ENCODE data around the gene DNAJC11. TPM values are rescaled to one million over a fixed set of nuclear protein-coding genes. Genes with fewer than 3 reads are reported as not detected.
A peak's percentile ranks its signal among the peaks of the same experiment; 100 is the strongest.

Gene DNAJC11
- total and polyA plus RNA-seq, 2 experiments from 2014 or later, result 28.9 to 40.6 TPM

- H3K27me3 ChIP-seq (replicated peaks; ENCODE audit: insufficient read depth), result no peaks in the 10 kb centered on the region
Measured at GRCh38 chr1:6588128-6588892, 113.3 kb downstream of the DNAJC11 start.

GRCh38 chr1:6587261-6588005, 114.2 kb downstream of the DNAJC11 start:
- TF ChIP-seq EZH2 (IDR thresholded peaks at IDR 0.05; ENCODE audit: insufficient read depth, poor library complexity, severe bottlenecking) (no peak), EZH2phosphoT487 (IDR thresholded peaks at IDR 0.05; ENCODE audit: insufficient read depth, low read depth) (no peak)
- no peak overlapping the region for H3K4me2 ChIP-seq (ENCODE audit: unreplicated experiment)
- no peaks in the 10 kb centered on the region for H3K27me3 ChIP-seq (replicated peaks; ENCODE audit: insufficient read depth)
- no peak overlapping the region for H3K27ac ChIP-seq
- H3K4me1 ChIP-seq (ENCODE audit: insufficient read depth), result no peaks in the 10 kb centered on the region
- H3K36me3 ChIP-seq (ENCODE audit: low read depth), result peaks cover 6% of the 10 kb centered on the region; the same call in 1 of the 2 replicates
- no peak overlapping the region for H3K9ac ChIP-seq
- H3K79me2 ChIP-seq (ENCODE audit: insufficient read depth), result peaks cover 33% of the 10 kb centered on the region; the same call in 1 of the 2 replicates
- DNase-seq, result peak; percentile 26
- H3F3A ChIP-seq (ENCODE audit: insufficient read depth), result peaks cover 23% of the 10 kb centered on the region
- no peaks in the 10 kb centered on the region for H3K9me2 ChIP-seq (ENCODE audit: insufficient read depth)
- 61 to 63% methylated on average over 13 of the region's 13 CpGs for WGBS, 2 experiments (ENCODE audit: low coverage in 1 of 2, low lambda C conversion rate in 2 of 2, missing lambda C conversion rate in 2 of 2)
- H4K20me1 ChIP-seq (ENCODE audit: insufficient read depth), result no peaks in the 10 kb centered on the region
- no peaks in the 10 kb centered on the region for H3K9me3 ChIP-seq (ENCODE audit: low read depth)
- H3K4me3 ChIP-seq, result no peak overlapping the region
- H2AFZ ChIP-seq, result no peak overlapping the region
- in situ Hi-C loops (cut with MboI), result no loop called here

More at GRCh38 chr1:6588128-6588892, 113.3 kb downstream of the DNAJC11 start:
- Histone ChIP-seq H3K4me1 (ENCODE audit: insufficient read depth) (no peaks in the 10 kb centered on the region), H4K20me1 (ENCODE audit: insufficient read depth) (no peaks in the 10 kb centered on the region), H3K27ac (no peak overlapping the region), H3K9me3 (ENCODE audit: low read depth) (no peaks in the 10 kb centered on the region), H3K9ac (no peak overlapping the region), H2AFZ (no peak overlapping the region), H3K36me3 (ENCODE audit: low read depth) (peaks cover 6% of the 10 kb centered on the region; the same call in 1 of the 2 replicates), H3K4me2 (ENCODE audit: unreplicated experiment) (no peak overlapping the region), H3F3A (ENCODE audit: insufficient read depth) (peaks cover 23% of the 10 kb centered on the region), H3K79me2 (ENCODE audit: insufficient read depth) (peaks cover 33% of the 10 kb centered on the region), H3K9me2 (ENCODE audit: insufficient read depth) (no peaks in the 10 kb centered on the region), H3K4me3 (no peak overlapping the region)
- in situ Hi-C loops (cut with MboI), result no loop called here
- DNase-seq, result no peak
- 91 to 93% methylated on average over 25 of the region's 25 CpGs for WGBS, 2 experiments (ENCODE audit: low coverage in 1 of 2, low lambda C conversion rate in 2 of 2, missing lambda C conversion rate in 2 of 2)
- TF ChIP-seq EZH2 (IDR thresholded peaks at IDR 0.05; ENCODE audit: insufficient read depth, poor library complexity, severe bottlenecking) (no peak), EZH2phosphoT487 (IDR thresholded peaks at IDR 0.05; ENCODE audit: insufficient read depth, low read depth) (no peak)

GRCh38 chr1:6586404-6586816, 115.2 kb downstream of the DNAJC11 start:
- Histone ChIP-seq H3K79me2 (ENCODE audit: insufficient read depth) (peaks cover 32% of the 10 kb centered on the region), H3F3A (ENCODE audit: insufficient read depth) (peaks cover 23% of the 10 kb centered on the region), H2AFZ (no peak overlapping the region), H3K9me3 (ENCODE audit: low read depth) (no peaks in the 10 kb centered on the region), H4K20me1 (ENCODE audit: insufficient read depth) (no peaks in the 10 kb centered on the region), H3K4me1 (ENCODE audit: insufficient read depth) (no peaks in the 10 kb centered on the region), H3K27me3 (replicated peaks; ENCODE audit: insufficient read depth) (no peaks in the 10 kb centered on the region), H3K4me3 (no peak overlapping the region), H3K9ac (no peak overlapping the region), H3K27ac (no peak overlapping the region), H3K36me3 (ENCODE audit: low read depth) (peaks cover 6% of the 10 kb centered on the region; the same call in 1 of the 2 replicates), H3K9me2 (ENCODE audit: insufficient read depth) (no peaks in the 10 kb centered on the region), H3K4me2 (ENCODE audit: unreplicated experiment) (no peak overlapping the region)
- TF ChIP-seq EZH2phosphoT487 (IDR thresholded peaks at IDR 0.05; ENCODE audit: insufficient read depth, low read depth) (no peak), EZH2 (IDR thresholded peaks at IDR 0.05; ENCODE audit: insufficient read depth, poor library complexity, severe bottlenecking) (no peak)
- no peak for DNase-seq
- WGBS, 2 experiments (ENCODE audit: low coverage in 1 of 2, low lambda C conversion rate in 2 of 2, missing lambda C conversion rate in 2 of 2), result 77 to 82% methylated on average over 9 to 11 of the region's 11 CpGs
- in situ Hi-C loops (cut with MboI), result no loop called here

GRCh38 chr1:6585841-6586240, 115.8 kb downstream of the DNAJC11 start:
- 96% methylated on average over 7 of the region's 7 CpGs for WGBS, 2 experiments (ENCODE audit: low coverage in 1 of 2, low lambda C conversion rate in 2 of 2, missing lambda C conversion rate in 2 of 2)
- TF ChIP-seq EZH2phosphoT487 (IDR thresholded peaks at IDR 0.05; ENCODE audit: insufficient read depth, low read depth) (no peak), EZH2 (IDR thresholded peaks at IDR 0.05; ENCODE audit: insufficient read depth, poor library complexity, severe bottlenecking) (no peak)

More at GRCh38 chr1:6585841-6586240, 115.8 kb downstream of the DNAJC11 start:
- in situ Hi-C loops (cut with MboI), result no loop called here
- no peak overlapping the region for H3K4me2 ChIP-seq (ENCODE audit: unreplicated experiment)
- peaks cover 37% of the 10 kb centered on the region for H3K79me2 ChIP-seq (ENCODE audit: insufficient read depth)
- peaks cover 4% of the 10 kb centered on the region; the same call in 1 of the 2 replicates for H3K36me3 ChIP-seq (ENCODE audit: low read depth)
- H3K27ac ChIP-seq, result no peak overlapping the region
- peaks cover 4% of the 10 kb centered on the region; the same call in 1 of the 2 replicates for H3K4me1 ChIP-seq (ENCODE audit: insufficient read depth)
- DNase-seq, result no peak
- no peaks in the 10 kb centered on the region for H3K27me3 ChIP-seq (replicated peaks; ENCODE audit: insufficient read depth)
- no peak overlapping the region for H3K9ac ChIP-seq
- H3K4me3 ChIP-seq, result no peak overlapping the region
- no peaks in the 10 kb centered on the region for H3K9me2 ChIP-seq (ENCODE audit: insufficient read depth)
- no peaks in the 10 kb centered on the region for H3K9me3 ChIP-seq (ENCODE audit: low read depth)
- peaks cover 22% of the 10 kb centered on the region for H3F3A ChIP-seq (ENCODE audit: insufficient read depth)
- no peak overlapping the region for H2AFZ ChIP-seq
- no peaks in the 10 kb centered on the region for H4K20me1 ChIP-seq (ENCODE audit: insufficient read depth)
